ENCODE results near the gene HOOK1.
"Not testable (repeated sequence)": the region's sequence is repeated elsewhere in the genome, so short reads cannot be mapped to it uniquely, and the experiment has no call there.

Gene HOOK1

DNA sequence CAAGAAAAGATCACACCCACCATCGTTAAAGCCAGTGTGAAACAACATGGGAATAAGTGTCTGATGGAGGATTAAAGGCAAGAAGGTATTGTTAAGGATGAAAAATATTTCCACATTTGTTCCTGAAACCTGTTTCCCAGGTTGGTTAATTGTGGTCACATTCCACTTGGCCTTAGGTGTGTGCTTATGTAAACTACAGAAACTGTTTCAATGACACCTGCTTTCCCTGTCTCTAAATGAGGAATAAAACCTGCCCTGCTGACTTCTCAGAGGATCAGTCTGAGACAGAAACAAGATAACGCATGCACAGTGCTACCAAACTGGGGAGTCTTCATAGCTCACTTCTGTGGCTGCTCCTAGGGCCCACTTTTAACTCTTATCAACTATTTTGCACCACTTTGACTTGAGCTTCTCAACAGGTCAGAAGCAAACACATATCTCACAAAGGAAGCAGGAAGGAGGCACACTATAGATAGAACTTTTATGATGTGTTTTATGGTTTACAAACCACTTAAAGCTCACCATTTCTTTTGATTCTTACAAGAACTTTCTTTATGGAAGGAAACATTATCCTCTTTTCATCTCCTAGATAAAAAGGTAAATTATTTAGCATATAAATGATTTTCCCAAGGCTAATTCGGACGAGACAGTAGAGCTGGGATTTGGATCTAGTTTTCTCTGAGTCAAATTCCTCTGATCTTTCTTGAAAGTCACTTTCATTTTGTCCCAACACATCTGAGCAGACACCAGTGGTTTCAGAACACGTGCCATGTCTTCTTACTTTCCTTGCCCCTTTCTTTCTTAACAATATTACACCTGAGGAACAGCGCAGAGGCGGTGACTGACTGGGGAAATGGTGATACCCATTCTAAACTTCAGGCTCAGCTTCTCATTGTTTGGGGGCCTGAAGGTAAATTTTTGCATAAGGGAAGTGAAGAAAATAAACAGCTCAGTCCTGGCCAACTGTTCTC lies 78.4 kb downstream of the HOOK1 start:
- no peak for DNase-seq

DNA sequence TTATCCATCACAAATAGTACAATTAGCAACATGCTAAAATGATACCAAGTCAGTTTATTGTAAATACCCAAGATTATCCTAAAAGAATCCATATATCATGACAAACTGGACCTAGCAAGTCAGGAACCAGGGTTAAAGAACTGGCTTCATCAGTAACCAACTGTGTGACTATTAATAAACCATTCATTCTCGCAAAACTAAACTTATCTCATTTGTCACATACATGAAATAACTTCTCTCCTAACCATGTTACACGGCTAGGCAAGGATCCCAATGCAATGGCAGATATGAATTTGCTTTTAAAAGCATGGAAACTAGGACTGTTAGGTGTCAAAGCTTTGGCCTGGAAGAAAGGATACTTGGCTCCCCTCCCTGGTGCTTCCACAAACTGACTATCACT lies 82.4 kb downstream of the HOOK1 start:
- DNase-seq = no peak

DNA sequence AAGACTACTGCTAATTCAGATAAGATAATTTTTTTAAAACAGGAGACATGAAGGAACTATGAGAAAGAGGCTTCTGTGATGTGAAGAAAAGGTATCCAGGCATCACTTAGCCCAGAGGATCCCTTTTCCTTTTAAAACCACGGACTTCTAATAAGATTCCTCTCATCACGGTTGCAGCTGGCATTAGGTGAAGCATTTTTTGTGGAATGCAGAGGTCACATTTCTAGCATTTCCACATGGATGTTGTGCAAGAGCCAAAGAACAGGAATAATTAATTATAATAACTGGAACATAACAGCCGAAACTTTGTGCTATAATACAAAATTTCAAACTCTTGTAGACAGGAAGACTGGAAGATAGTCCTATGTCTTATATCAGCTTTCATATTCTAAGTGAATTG lies 84.2 kb downstream of the HOOK1 start:
- no peak for DNase-seq

DNA sequence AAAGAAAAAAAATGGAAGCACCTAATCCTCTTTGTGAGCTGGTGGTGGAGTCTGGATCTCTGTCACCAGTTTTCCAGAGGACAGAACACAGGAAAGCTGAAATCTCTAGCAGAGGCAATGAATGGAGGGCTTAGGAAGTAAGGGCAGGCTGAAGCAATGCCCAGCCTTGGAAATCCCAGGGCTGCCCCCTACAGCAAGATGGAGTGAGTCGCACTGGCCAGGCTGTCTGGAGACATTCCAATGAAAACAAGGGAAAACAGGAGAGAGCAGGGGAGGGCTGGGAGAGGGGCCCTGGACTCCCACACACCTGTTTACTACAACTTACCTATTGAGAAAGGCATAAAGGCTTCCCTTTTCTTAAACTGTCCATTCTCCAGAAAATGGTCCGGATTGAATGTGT lies 85.9 kb downstream of the HOOK1 start:
- no peak for DNase-seq

DNA sequence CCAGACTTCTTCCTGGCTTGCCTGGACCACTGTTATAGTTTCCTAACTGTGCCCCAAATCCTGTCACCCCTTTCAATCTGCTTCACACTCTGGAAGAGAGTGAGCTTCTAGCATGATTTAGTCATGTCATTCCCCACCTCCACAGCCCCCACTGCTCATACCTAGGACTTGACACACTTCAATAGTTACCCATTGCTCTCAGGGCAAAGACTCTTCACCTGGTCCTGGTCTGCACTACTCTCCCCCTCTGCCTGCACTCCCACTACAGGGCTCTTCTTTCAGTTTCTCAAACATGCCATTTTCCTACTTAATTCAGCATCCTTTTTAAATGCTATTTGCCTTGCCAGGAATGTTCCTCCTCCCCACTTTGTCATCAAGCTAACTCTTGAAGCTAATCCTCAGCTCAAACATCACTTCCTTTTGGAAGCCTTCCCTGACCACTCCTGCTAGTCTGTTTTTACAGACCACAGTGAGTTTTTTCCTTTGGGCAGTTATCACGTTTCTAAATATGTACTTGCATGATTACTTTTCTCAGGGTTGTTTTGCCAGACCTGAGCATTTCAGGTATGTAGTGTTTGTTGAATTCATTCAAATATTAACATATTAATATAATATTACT lies 87.1 kb downstream of the HOOK1 start:
- no peak for DNase-seq

- DNase-seq = peak in 1 of 2 donors; percentile 39
Observed at GRCh38 chr1:59903141-59903754, 88.5 kb downstream of the HOOK1 start.

- DNase-seq = no peak
Observed at GRCh38 chr1:59906931-59907330, 92.2 kb downstream of the HOOK1 start.

DNA sequence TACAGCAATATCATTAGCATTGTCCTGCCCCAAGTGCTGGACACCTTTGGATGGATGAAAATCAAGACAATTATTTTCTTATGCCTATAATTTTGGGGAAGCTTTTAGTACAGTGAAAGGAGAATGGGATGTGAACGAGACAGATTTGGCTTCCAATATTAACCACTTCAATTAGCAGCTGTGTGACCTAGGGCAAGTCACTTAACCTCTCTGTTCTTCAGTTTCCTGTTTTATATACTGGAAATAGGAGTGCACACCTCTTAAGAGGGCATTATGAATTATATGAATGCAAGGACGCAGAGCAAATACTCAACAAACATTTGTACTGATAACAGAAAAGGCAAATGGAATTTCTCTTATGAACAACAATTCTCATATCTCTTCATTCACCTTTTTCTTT lies 93.3 kb downstream of the HOOK1 start:
- no peak for DNase-seq

DNA sequence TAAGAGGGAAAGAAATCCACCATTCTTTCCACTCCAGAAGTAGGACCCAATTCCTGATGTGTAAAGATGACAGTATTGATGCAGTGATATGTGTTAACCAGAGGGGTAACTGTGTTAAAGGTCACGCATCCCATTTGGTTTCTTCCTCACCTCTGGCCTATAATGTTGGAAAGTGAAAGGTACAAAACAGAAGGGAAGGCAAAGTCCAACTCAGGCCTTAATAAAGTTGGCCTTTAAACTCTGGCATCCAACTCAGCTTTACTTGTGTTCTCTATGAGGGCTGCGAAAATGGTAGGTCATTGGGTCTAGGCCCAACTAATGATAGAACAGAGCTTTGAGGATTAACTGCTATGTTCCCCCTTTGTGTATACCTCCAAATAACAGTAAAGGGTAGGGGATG lies 93.9 kb downstream of the HOOK1 start:
- DNase-seq = no peak

DNA sequence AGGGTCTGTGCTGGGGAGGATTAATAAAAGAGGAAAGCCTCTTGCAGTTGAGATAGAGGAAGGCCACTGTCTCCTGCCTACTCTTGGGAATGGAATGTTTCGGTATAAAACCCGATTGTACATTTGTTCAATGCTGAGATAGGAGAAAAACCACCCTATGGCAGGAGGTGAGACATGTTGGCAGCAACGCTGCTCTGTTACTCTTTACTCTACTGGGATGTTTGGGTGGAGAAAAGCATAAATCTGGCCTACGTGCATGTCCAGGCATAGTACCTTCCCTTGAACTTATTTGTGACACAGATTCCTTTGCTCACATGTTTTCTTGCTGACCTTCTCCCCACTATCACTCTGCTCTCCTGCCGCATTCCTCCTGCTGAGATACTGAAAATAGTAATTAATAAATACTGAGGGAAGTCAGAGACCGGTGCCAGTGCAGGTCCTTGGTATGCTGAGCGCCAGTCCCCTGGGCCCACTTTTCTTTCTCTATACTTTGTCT lies 100.1 kb downstream of the HOOK1 start:
- not testable (repeated sequence) for DNase-seq

DNA sequence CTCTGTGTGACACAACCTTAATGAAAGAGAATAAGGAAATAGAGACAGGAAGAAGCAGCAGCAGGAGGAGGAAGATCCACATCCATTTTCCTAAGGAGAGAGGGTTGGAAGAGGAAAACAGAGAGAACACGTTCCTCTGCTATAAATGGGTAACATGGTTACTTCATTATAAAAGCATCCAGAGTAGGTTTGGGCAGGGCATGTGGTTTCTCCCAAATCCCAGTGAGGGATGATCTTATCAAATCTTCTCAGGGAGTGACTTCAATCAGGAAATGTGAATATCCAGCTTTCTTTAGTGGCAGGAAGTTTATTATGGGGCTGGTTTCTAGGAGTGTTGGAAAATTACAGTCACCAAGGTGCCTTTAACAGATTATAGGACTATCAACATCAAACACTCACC lies 100.8 kb downstream of the HOOK1 start:
- DNase-seq = no peak

DNA sequence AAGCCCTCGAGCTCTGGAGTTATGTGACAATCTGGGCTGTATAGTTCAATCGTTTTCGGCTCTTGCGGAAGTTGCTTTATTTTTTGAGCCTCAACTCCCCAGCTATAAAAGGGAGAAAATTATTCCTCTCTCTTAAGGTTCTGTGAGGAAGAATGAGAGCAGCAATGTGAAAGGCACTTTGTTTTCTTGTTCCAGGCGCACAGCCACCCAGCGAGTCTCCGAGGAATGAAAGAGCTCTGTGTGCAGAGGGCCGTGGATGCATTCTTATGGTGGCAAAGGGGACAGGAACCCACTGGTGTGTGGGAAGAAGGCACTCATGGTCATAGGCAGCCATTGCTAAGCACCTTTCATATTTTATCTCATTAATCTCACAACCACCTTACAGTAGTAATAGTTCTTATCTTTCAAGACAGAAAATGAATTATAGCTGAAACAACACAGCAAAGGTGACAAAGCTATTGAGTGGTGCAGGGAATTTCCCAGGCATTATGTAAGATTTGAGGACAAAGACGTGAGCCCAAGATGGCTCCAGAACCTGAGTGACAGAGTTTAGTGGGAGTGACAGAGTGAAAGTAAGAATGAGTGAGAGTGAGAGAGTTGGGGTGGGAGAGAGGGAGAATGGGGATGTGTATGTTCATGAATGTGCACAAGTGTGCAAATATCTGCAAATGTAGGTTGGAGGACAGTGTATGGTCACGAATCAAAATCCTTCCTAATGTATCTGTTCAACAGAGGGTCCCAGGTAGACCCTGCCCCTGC lies 102.5 kb downstream of the HOOK1 start:
- no peak for DNase-seq

- no peak for DNase-seq
Observed at GRCh38 chr1:59917785-59918180, 103.0 kb downstream of the HOOK1 start.

DNA sequence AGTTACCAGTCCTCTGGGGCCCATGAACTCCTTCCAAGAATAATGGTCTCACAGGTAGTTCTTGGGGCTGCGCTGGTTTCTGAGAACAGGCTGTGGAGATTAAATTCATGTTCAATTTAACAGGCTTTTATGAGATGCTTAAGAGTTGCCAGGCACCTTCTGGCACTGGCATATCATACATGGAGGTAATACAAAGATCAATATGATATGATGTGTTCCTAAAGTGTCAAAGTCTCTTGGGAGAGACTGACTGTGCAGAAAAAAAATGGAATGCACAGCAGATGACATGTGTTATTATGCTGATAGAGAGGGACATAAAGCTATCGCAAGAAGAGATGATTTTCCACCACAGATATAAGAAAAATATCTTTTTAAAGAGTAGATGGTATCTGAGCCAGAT lies 105.0 kb downstream of the HOOK1 start:
- DNase-seq = no peak

- DNase-seq = not testable (repeated sequence)
Observed at GRCh38 chr1:59921258-59921899, 106.6 kb downstream of the HOOK1 start.

GRCh38 chr1:59924653-59925052 lies 109.9 kb downstream of the HOOK1 start:
- no peak for DNase-seq
